Measurements from ENCODE around the gene C19orf38. TPM values are rescaled to one million over a fixed set of nuclear protein-coding genes. Genes with fewer than 3 reads are reported as not detected.

Gene C19orf38
- polyA plus RNA-seq, 2 of the 4 experiments (the other 2 are of a cell fraction) = 0.09 to 0.13 TPM

DNA sequence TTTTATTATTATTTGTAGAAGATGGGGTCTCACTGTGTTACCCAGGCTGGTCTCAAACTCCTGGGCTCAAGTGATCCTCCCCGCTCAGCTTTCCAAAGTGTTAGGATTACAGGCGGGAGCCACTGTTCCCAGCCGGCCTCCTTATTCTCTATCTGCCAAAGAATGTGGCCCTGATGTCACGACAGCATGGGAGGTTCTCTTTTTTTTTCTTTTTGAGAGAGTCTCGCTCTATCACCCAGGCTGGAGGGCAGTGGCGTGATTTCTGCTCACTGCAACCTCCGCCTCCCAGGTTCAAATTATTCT, 46.6 kb downstream of the C19orf38 start:
- no peak for FAIRE-seq
- ChIA-PET CTCF (no interaction called here), POLR2A (no interaction called here)
- DNase-seq (ENCODE audit: low read depth in 1 of 2, low spot score in 1 of 2) = no peak
- Histone ChIP-seq H3K27ac (no peak overlapping the region), H3K4me2 (no peak overlapping the region), H3K4me3 (no peak overlapping the region), H3K9me3 (no peaks in the 10 kb centered on the region), H3K4me1 (peaks cover 20% of the 10 kb centered on the region)
- 94% methylated on average over 7 of the region's 7 CpGs for WGBS (ENCODE audit: missing lambda C conversion rate)
- no peak for ATAC-seq
- no peak for TF ChIP-seq EHMT2 (IDR thresholded peaks at IDR 0.05; ENCODE audit: low read depth)

GRCh38 chr19:10895363-10895762, 47.1 kb downstream of the C19orf38 start:
- H3K9me3 ChIP-seq = no peaks in the 10 kb centered on the region
- no peak overlapping the region for H3K27ac ChIP-seq
- no peak overlapping the region for H3K4me3 ChIP-seq
- TF ChIP-seq HOXB5 (CRISPR knock-in tag; IDR thresholded peaks at IDR 0.05) = no peak
- TF ChIP-seq HDAC2 (IDR thresholded peaks at IDR 0.05) = no peak
- no peak for TF ChIP-seq HOXB13 (CRISPR knock-in tag; IDR thresholded peaks at IDR 0.05; ENCODE audit: low read depth)
- TF ChIP-seq, protein P1, sequence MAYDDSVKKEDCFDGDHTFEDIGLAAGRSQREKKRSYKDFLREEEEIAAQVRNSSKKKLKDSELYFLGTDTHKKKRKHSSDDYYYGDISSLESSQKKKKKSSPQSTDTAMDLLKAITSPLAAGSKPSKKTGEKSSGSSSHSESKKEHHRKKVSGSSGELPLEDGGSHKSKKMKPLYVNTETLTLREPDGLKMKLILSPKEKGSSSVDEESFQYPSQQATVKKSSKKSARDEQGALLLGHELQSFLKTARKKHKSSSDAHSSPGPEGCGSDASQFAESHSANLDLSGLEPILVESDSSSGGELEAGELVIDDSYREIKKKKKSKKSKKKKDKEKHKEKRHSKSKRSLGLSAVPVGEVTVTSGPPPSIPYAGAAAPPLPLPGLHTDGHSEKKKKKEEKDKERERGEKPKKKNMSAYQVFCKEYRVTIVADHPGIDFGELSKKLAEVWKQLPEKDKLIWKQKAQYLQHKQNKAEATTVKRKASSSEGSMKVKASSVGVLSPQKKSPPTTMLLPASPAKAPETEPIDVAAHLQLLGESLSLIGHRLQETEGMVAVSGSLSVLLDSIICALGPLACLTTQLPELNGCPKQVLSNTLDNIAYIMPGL (CRISPR knock-in tag; IDR thresholded peaks at IDR 0.05; ENCODE audit: borderline replicate concordance) = no peak
- TF ChIP-seq, protein P2, sequence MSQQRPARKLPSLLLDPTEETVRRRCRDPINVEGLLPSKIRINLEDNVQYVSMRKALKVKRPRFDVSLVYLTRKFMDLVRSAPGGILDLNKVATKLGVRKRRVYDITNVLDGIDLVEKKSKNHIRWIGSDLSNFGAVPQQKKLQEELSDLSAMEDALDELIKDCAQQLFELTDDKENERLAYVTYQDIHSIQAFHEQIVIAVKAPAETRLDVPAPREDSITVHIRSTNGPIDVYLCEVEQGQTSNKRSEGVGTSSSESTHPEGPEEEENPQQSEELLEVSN (IDR thresholded peaks at IDR 0.05; ENCODE audit: borderline replicate concordance, low read depth) = no peak
- TF ChIP-seq, protein P3, sequence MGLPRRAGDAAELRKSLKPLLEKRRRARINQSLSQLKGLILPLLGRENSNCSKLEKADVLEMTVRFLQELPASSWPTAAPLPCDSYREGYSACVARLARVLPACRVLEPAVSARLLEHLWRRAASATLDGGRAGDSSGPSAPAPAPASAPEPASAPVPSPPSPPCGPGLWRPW (IDR thresholded peaks at IDR 0.05) = no peak
- no peak for TF ChIP-seq RARB (CRISPR knock-in tag; IDR thresholded peaks at IDR 0.05)
- TF ChIP-seq KDM1A (IDR thresholded peaks at IDR 0.05; ENCODE audit: low read depth) = no peak
- no peak for TF ChIP-seq PHF8 (IDR thresholded peaks at IDR 0.05; ENCODE audit: borderline replicate concordance, low read depth)
- TF ChIP-seq POLR2A (IDR thresholded peaks at IDR 0.05; ENCODE audit: low read length) = no peak
- TF ChIP-seq MYC (IDR thresholded peaks at IDR 0.05; ENCODE audit: borderline replicate concordance, low read length) = no peak
- TF ChIP-seq GATA3 (IDR thresholded peaks at IDR 0.05; ENCODE audit: borderline replicate concordance) = no peak
- TF ChIP-seq, protein P4, sequence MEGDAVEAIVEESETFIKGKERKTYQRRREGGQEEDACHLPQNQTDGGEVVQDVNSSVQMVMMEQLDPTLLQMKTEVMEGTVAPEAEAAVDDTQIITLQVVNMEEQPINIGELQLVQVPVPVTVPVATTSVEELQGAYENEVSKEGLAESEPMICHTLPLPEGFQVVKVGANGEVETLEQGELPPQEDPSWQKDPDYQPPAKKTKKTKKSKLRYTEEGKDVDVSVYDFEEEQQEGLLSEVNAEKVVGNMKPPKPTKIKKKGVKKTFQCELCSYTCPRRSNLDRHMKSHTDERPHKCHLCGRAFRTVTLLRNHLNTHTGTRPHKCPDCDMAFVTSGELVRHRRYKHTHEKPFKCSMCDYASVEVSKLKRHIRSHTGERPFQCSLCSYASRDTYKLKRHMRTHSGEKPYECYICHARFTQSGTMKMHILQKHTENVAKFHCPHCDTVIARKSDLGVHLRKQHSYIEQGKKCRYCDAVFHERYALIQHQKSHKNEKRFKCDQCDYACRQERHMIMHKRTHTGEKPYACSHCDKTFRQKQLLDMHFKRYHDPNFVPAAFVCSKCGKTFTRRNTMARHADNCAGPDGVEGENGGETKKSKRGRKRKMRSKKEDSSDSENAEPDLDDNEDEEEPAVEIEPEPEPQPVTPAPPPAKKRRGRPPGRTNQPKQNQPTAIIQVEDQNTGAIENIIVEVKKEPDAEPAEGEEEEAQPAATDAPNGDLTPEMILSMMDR (IDR thresholded peaks at IDR 0.05) = no peak
- TF ChIP-seq RCOR1 (IDR thresholded peaks at IDR 0.05; ENCODE audit: low read depth, low read length) = no peak
- no peak for TF ChIP-seq PBX3 (IDR thresholded peaks at IDR 0.05)
- TF ChIP-seq, protein P5, sequence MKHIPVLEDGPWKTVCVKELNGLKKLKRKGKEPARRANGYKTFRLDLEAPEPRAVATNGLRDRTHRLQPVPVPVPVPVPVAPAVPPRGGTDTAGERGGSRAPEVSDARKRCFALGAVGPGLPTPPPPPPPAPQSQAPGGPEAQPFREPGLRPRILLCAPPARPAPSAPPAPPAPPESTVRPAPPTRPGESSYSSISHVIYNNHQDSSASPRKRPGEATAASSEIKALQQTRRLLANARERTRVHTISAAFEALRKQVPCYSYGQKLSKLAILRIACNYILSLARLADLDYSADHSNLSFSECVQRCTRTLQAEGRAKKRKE (CRISPR knock-in tag; IDR thresholded peaks at IDR 0.05; ENCODE audit: low read depth) = no peak
- no peak for TF ChIP-seq USF2 (IDR thresholded peaks at IDR 0.05)
- TF ChIP-seq TP53 (CRISPR knock-in tag; IDR thresholded peaks at IDR 0.05) = no peak
- TF ChIP-seq FOSL2 (IDR thresholded peaks at IDR 0.05) = no peak
- TF ChIP-seq FOSL2 (CRISPR knock-in tag; IDR thresholded peaks at IDR 0.05) = no peak
- no peak for TF ChIP-seq BHLHE40 (IDR thresholded peaks at IDR 0.05; ENCODE audit: low read depth, low read length)
- CTCF ChIA-PET = no interaction called here
- peaks cover 20% of the 10 kb centered on the region for H3K4me1 ChIP-seq
- ATAC-seq = no peak
- WGBS (ENCODE audit: missing lambda C conversion rate) = 84% methylated on average over 5 of the region's 6 CpGs
- no peak for DNase-seq (ENCODE audit: low read depth in 1 of 2, low spot score in 1 of 2)
- FAIRE-seq = no peak
- POLR2A ChIA-PET = no interaction called here
- no peak overlapping the region for H3K4me2 ChIP-seq
